Left lobe of liver (tissue), 2 donors: ENCODE results near the gene TBL3. TPM values are rescaled to one million over a fixed set of nuclear protein-coding genes. Genes with fewer than 3 reads are reported as not detected.
"Not testable (repeated sequence)": the region's sequence is repeated elsewhere in the genome, so short reads cannot be mapped to it uniquely, and the experiment has no call there.

Source experiments
- ATAC-seq: fragments of 200-7000 bp; cut with Tn5 transposase; one replicate; pipeline ENCODE4 v1.9.1; 2020; ENCODE audit warnings: mild to moderate bottlenecking, moderate library complexity
- DNase-seq: peaks from one replicate; pipeline ENCODE4 v3.0.0-alpha.2; 2020; ENCODE audit warnings: low spot score
- total RNA-seq: library from RNA; stranded (reverse); gene quantifications from one replicate; pipeline ENCODE4 v1.2.1, GENCODE V29; 2021
- donor health status: DM: no; HTN: no; CAD: no; lungs with moderate emphysema.
- donor health status: DM: no; HTN: yes; CAD: no.

Gene TBL3
- total RNA-seq, 1 donor from 2014 or later, result 18.6 TPM

GRCh38 chr16:1942810-1943726 lies 28.8 kb upstream of the TBL3 start, which contains the start of gene MSRB1:
Gene MSRB1 (minus strand): TSS chr16:1943199. CDS start chr16:1943156, 43 bp downstream.
- peak; percentile 77 for ATAC-seq
- DNase-seq, result peak; percentile 100

- DNase-seq (no peak), ATAC-seq (no peak)
Measured at GRCh38 chr16:1944612-1945199, 27.1 kb upstream of the TBL3 start.

- DNase-seq (no peak), ATAC-seq (no peak)
Measured at GRCh38 chr16:1945559-1946391, 26.1 kb upstream of the TBL3 start.

DNA sequence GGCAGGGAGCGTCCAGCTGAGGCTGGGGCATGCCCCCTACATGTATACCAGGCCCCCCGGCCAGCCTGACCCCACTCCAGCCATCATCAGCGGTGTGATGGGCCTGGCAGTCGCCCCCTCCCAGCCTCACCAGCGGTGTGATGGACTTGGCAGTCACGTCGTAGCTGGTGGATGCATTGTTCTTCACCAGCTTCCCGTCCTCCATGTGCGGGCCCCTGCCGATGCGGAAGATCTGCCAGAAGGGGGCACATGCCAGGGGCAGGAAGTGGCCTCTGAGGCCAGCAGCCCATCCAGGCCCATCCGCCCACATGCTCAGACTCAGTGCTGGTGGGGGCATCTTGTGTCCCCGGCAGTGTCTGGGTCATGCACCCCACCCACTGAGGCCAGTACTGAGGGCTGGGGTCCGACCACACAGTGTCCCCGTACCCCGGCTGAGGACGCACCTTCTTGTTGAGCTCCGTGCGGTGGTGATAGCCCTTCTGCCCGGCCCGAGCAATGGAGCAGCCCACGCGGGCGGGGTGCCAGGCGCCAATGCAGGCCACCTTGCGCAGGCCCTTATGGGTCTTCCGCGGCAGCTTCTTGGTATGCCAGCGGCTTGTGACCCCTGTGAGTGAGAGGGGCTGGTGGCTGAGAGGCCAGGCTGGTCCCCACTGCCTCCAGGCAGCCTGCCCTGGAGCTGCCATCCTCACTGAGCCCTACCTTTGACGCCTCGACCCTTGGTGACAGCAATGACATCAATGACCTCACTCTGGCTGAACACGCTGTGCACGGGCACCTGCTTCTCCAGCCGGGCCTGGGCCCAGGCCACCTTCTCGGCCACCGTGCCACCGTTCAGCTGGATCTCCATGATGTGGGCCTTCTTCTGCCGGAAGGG lies 25.1 kb upstream of the TBL3 start:
- DNase-seq (no peak), ATAC-seq (no peak)

DNA sequence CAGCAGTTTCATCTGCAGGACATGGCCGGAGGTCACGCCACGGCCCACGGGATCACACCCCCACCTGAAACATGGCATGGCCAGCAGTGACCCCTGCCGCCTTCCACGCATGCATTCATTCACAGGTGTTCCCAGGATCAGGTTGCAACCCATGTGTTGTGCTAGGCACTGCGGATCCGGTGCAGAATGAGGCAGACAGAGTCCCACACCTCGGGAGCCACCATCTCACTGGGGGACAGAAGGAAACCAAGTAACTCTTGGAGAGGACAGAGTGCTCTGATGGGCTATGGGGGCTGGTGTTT lies 24.5 kb upstream of the TBL3 start:
- ATAC-seq, result no peak
- no peak for DNase-seq

DNA sequence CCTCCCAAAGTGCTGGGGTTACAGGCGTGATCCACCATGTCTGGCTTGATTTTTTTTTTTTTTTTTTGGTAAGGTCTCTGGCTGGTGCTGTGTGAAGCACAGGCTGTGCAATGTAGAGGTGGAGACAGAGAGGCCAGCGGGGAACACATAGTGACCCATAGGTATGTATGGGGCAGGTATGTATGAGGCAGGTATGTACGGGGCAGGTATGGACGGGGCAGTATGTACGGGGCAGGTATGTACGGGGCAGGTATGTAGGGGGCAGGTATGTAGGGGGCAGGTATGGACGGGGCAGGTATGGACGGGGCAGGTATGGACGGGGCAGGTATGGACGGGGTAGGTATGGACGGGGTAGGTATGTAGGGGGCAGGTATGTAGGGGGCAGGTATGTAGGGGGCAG lies 22.3 kb upstream of the TBL3 start:
- no peak for ATAC-seq
- no peak for DNase-seq

- ATAC-seq (peak; percentile 8), DNase-seq (no peak)
Measured at GRCh38 chr16:1950047-1950446, 21.8 kb upstream of the TBL3 start.

DNA sequence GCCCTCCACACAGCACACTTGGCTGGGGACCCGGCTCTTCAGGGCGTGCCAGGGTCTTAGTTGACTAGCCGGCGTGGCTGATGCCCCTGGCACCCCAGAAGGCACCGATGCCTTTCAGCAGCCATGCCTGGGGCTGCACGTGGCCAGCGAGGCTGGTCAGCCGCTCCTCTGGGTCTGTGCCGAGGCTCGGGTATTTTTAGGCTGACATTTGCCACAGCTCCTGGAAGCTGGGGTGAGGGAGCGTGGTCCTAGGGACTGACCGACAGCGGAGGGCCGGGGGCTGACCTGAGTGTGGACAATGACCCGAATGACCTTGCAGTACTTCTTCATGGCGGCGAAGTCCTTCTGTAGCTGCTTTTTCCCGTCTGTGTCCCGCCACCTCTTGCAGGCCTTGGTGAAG lies 21.3 kb upstream of the TBL3 start:
- ATAC-seq (no peak), DNase-seq (no peak)

DNA sequence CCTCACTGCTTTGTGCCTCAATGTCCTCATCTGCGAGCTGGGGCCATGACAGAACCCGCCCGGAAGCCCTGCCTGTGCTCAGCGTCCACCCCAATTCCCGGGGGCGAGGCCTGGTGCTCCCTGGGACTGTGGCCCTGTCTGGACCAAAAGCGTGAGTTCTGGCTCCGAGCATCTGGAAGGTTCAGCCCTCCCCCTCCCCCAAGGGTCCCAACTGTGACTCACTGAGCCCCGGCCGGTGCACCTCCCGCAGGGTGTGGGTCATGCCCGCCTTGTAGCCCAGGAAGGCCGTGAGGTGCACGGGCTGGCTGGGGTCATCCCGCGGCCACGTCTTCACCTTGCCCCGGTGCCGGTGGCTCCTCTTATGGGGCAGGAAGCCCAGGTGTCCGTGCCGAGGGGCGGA lies 18.1 kb upstream of the TBL3 start:
- no peak for ATAC-seq
- no peak for DNase-seq

GRCh38 chr16:1957434-1958142 lies 14.3 kb upstream of the TBL3 start:
- not testable (repeated sequence) for DNase-seq, ATAC-seq

- DNase-seq, ATAC-seq: not testable (repeated sequence)
Measured at GRCh38 chr16:1958143-1958491, 13.7 kb upstream of the TBL3 start.

- ATAC-seq, result peak; percentile 9
- no peak for DNase-seq
Measured at GRCh38 chr16:1958715-1959268, 13.1 kb upstream of the TBL3 start.

DNA sequence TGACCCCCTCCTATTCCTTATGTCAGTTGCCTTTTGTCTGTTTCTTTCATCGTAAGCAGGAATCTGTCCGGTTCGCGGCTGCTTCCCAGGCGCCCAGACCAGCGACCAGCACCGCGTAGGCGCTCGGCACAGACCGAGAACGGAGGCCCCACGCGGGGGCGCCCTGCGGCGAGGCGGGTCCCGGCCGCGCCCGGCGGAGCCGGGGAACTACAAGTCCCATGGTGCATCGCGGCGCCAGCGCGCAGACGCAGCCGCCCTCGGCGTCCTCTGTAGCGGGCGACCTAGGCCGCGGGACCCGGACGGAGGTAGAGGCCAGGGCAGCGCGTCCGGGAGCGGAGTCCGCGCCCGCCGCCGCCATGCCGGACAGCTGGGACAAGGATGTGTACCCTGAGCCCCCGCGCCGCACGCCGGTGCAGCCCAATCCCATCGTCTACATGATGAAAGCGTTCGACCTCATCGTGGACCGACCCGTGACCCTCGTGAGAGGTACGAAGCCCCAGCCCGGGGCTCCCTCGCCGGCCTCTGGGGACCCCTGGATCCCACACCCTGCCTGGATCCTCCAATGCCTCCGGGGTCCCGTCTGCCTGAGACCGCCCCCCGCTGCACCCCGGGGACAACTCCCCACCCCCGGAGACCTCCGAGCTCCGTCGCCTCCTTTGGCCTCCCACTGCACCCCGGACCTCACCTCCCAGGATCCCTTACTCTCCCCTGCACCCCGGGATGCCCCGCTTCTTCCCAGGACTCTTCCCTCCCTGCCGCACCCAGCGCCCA lies 12.4 kb upstream of the TBL3 start, which contains the start of gene NDUFB10:
TSS of gene NDUFB10 (plus strand) at position 270 of the 771 bp plus-strand sequence. CDS start at position 357, 87 bp downstream.
- DNase-seq (peak; percentile 96), ATAC-seq (peak; percentile 96)

DNA sequence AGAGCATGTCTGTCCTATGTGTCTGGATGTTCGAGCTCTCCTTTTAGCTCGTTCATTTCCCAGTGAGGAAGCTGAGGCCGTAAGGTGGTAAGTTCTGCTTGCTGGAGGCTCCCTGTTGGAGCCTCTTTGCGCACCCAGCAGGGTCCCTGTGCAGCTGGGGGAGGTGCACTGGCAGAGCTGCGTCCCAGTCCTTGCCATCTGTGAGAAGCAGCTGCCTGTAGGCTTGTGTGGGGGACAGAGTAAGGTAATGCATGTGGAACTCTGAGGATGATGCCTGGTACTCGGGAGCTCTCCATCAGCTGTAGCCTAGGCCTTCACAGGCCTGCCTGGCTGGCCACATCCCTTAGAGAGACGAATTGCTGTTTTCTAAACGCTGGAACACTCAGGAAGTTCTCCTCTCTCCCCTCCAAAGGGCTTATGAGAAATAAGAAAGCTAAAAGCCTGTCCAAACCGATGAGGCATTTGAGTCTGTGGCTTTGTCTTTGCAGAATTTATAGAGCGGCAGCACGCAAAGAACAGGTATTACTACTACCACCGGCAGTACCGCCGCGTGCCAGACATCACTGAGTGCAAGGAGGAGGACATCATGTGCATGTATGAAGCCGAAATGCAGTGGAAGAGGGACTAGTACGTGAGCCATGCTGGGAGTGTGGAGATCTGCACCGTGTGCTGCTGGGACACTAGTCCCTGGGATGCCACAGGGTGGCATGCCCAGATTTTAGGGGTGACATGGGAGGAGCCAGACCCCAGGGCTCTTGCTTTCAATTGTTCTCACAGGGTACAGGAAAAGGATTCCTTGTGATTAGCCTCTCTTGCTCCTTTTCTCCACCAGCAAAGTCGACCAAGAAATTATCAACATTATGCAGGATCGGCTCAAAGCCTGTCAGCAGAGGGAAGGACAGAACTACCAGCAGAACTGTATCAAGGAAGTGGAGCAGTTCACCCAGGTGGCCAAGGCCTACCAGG lies 10.9 kb upstream of the TBL3 start:
- DNase-seq (no peak), ATAC-seq (no peak)

GRCh38 chr16:1961651-1962067 lies 10.2 kb upstream of the TBL3 start:
- no peak for ATAC-seq
- DNase-seq, result no peak

DNA sequence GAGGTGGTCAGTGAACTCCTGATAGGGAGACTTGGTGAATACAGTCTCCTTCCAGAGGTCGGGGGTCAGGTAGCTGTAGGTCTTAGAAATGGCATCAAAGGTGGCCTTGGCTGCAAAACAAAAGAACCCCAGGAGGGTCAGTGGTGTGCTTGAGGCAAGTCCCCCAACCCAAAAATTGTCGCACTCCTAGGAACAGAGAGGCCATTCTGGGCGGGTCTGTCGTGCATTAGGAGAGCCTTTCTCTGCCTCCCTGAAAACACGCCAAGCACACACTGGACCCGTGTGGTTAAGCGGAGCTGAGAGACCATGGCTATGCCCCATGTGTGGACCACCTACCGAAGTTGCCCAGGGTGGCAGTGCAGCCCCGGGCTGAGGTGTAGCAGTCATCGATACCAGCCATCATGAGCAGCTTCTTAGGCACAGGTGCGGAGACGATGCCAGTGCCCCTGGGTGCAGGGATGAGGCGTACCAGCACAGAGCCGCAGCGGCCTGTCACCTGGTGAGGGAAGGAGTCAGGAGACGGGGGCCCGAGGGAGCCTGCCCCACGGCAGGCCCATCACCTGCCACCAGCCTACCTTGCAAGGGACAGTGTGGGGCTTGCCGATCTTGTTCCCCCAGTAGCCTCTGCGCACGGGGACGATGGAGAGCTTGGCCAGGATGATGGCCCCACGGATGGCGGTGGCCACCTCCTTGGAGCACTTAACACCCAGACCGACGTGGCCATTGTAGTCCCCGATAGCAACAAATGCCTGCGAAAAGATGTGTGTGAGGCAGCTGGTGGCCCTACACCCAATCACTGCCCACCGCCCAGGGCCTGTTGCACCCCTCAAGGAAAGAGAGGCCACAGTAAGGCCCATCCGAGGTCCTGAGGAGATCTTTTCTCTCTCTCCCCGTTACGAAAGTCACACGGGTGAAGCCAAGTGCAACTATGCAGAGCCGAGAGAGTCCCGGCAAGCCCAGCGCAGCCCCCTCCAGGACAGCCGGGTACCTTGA lies 9.4 kb upstream of the TBL3 start:
- DNase-seq, ATAC-seq: not testable (repeated sequence)
